Measurements from ENCODE around the gene CACNA1I. TPM values are rescaled to one million over a fixed set of nuclear protein-coding genes. Genes with fewer than 3 reads are reported as not detected.

Gene CACNA1I
- total RNA-seq, 2 experiments from 2014 or later = 29.2 to 30.1 TPM

DNA sequence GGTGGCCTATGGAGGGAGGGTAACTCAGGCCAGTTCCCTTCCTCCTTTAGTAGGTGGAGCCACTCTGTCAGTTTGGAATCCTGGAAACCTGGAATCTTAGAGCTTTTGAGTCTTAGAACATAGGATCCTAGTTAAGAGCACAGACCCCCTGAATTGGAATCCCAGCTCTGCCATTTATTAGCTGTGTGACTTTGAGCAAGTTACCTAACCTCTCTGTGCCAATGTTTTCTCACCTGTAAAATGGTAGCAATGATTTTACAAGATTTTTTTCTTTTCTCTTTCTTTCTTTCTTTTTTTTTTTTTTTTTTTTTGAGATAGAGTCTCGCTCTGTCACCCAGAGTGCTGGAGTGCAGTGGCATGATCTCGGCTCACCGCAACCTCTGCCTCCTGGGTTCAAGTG is 17.1 kb upstream of the CACNA1I start:
- CTCF ChIA-PET = no interaction called here
- no peak overlapping the region for H3K4me3 Mint-ChIP-seq
- no peak overlapping the region for H3K27ac ChIP-seq (ENCODE audit: low read depth in 1 of 2, low read length in 2 of 2)
- no peak overlapping the region for H3K27ac Mint-ChIP-seq
- intact Hi-C loops (cut with DNase I, micrococcal nuclease) = no loop called here
- H3K9me3 Mint-ChIP-seq = no peaks in the 10 kb centered on the region
- H3K27me3 ChIP-seq (ENCODE audit: control insufficient read depth in 1 of 2, insufficient read depth in 2 of 2, low read length in 2 of 2) = peaks cover 27 to 36% of the 10 kb centered on the region in 2 experiments
- H3K4me1 ChIP-seq (ENCODE audit: insufficient read depth, low read length) = peaks cover 14% of the 10 kb centered on the region
- TF ChIP-seq, protein P1, sequence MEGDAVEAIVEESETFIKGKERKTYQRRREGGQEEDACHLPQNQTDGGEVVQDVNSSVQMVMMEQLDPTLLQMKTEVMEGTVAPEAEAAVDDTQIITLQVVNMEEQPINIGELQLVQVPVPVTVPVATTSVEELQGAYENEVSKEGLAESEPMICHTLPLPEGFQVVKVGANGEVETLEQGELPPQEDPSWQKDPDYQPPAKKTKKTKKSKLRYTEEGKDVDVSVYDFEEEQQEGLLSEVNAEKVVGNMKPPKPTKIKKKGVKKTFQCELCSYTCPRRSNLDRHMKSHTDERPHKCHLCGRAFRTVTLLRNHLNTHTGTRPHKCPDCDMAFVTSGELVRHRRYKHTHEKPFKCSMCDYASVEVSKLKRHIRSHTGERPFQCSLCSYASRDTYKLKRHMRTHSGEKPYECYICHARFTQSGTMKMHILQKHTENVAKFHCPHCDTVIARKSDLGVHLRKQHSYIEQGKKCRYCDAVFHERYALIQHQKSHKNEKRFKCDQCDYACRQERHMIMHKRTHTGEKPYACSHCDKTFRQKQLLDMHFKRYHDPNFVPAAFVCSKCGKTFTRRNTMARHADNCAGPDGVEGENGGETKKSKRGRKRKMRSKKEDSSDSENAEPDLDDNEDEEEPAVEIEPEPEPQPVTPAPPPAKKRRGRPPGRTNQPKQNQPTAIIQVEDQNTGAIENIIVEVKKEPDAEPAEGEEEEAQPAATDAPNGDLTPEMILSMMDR (IDR thresholded peaks at IDR 0.05) = no peak
- H3K36me3 ChIP-seq (ENCODE audit: insufficient read depth, low read length) = no peaks in the 10 kb centered on the region
- peaks cover 41% of the 10 kb centered on the region for H3K27me3 Mint-ChIP-seq
- DNase-seq (no peak), ATAC-seq (ENCODE audit: poor library complexity) (no peak)
- POLR2A ChIA-PET = no interaction called here
- no peaks in the 10 kb centered on the region for H3K4me1 Mint-ChIP-seq (ENCODE audit: low read depth)
- H3K36me3 Mint-ChIP-seq (ENCODE audit: low read depth) = no peaks in the 10 kb centered on the region
- H3K9me3 ChIP-seq (ENCODE audit: control insufficient read depth in 1 of 2, insufficient read depth in 1 of 2, low read length in 2 of 2) = peaks cover 0 to 11% of the 10 kb centered on the region in 2 experiments
- H3K4me3 ChIP-seq (ENCODE audit: low read length) = no peak overlapping the region

DNA sequence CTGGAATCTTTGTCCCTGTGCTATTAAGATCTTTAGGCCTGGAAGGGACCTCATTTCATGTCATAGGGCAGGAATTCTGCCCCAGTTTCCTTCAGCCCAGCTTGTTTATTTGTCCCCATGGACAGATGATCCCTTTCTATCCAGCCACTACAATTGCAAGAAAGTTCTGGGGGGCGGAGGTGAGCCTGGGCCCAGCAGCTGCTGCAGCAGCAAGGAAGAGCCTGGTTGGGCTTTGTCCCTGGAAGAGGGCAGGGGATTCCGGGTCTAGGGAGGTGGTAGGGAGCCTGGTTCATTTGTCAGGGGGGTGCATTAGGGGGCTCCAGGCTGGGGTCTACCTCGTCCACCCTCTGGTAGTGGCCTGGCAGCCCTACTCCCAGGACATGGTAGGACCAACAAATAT is 16.4 kb upstream of the CACNA1I start:
- H3K9me3 ChIP-seq (ENCODE audit: control insufficient read depth in 1 of 2, insufficient read depth in 1 of 2, low read length in 2 of 2) = peaks cover 0 to 11% of the 10 kb centered on the region in 2 experiments
- CTCF ChIA-PET = no interaction called here
- ATAC-seq (ENCODE audit: poor library complexity) (no peak), DNase-seq (no peak)
- TF ChIP-seq, protein P1 (IDR thresholded peaks at IDR 0.05) = no peak
- intact Hi-C loops (cut with DNase I, micrococcal nuclease) = no loop called here
- peaks cover 15% of the 10 kb centered on the region for H3K4me1 ChIP-seq (ENCODE audit: insufficient read depth, low read length)
- Mint-ChIP-seq H3K4me1 (ENCODE audit: low read depth) (no peaks in the 10 kb centered on the region), H3K36me3 (ENCODE audit: low read depth) (no peaks in the 10 kb centered on the region), H3K9me3 (no peaks in the 10 kb centered on the region), H3K27ac (no peak overlapping the region), H3K4me3 (no peak overlapping the region), H3K27me3 (peaks cover 41% of the 10 kb centered on the region)
- peaks cover 33 to 38% of the 10 kb centered on the region in 2 experiments for H3K27me3 ChIP-seq (ENCODE audit: control insufficient read depth in 1 of 2, insufficient read depth in 2 of 2, low read length in 2 of 2)
- POLR2A ChIA-PET = no interaction called here
- H3K4me3 ChIP-seq (ENCODE audit: low read length) = no peak overlapping the region
- no peaks in the 10 kb centered on the region for H3K36me3 ChIP-seq (ENCODE audit: insufficient read depth, low read length)
- no peak overlapping the region for H3K27ac ChIP-seq (ENCODE audit: low read depth in 1 of 2, low read length in 2 of 2)

DNA sequence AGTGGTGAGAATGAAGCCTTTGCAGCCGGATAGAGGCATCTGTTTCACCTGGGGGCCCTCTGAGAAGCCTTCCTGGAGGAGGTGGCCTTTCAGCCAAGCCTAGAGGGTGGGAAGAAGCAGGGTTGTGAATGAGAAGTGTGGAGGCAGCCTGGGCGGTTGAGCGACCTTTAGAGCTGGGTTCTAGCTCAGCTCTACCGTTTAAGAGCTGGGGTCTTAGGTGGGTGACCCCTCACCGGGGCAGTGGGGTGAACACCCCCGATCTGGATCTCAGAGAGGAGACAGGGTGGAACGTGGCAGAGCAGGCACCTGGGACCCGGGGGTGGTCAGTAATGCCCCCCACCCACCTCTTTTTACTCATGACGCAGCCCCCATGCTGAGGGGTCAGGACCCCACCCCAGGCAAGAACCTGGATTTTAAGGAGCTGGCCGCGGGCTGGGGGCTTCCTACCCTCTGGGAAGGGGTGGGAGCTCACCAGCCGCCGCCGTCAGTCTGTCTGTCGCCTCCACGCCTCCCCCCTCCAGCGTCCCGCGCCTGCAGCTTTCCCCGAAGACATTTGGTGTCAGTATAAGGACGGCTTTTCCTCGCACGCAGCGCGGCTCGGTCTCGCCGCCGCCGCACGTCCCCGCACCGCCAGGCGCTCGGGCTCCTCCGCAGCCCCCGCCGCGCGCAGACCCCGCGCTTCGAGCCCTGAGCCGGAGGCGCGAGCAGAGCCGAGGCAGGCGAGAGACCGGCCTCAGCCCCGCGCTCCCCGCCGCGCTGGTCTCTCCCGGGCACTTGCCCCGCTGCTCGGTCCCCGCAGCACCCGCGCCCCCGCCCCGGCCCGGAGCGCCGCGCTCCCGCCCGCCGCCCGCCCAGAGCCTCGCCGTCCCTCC is 13.3 kb upstream of the CACNA1I start:
- intact Hi-C loops (cut with DNase I, micrococcal nuclease) = loop anchor here (1.0 to 5.0 kb wide), 2 partner anchors 385 to 467 kb away; no protein-coding TSS in a partner anchor
- Histone ChIP-seq H3K36me3 (ENCODE audit: insufficient read depth, low read length) (no peaks in the 10 kb centered on the region), H3K27me3 (ENCODE audit: control insufficient read depth in 1 of 2, insufficient read depth in 2 of 2, low read length in 2 of 2) (peaks cover 36 to 38% of the 10 kb centered on the region in 2 experiments), H3K9me3 (ENCODE audit: control insufficient read depth in 1 of 2, insufficient read depth in 1 of 2, low read length in 2 of 2) (peaks cover 0 to 7% of the 10 kb centered on the region in 2 experiments), H3K4me1 (ENCODE audit: insufficient read depth, low read length) (peaks cover 15% of the 10 kb centered on the region), H3K27ac (ENCODE audit: low read depth in 1 of 2, low read length in 2 of 2) (no peak overlapping the region), H3K4me3 (ENCODE audit: low read length) (no peak overlapping the region)
- Mint-ChIP-seq H3K4me1 (ENCODE audit: low read depth) (no peaks in the 10 kb centered on the region), H3K4me3 (peak overlapping the region; percentile 39), H3K9me3 (no peaks in the 10 kb centered on the region), H3K27me3 (peaks cover 37% of the 10 kb centered on the region), H3K27ac (no peak overlapping the region), H3K36me3 (ENCODE audit: low read depth) (no peaks in the 10 kb centered on the region)
- ChIA-PET CTCF (interaction anchor here (1.0 to 1.2 kb wide), 2 partner anchors 468 to 790 kb away, joined by 3 to 6 read pairs; no protein-coding TSS in a partner anchor), POLR2A (interaction anchor here (1.1 to 2.5 kb wide), 3 partner anchors 10 to 487 kb away, joined by 5 to 7 read pairs (median 7); no protein-coding TSS in a partner anchor)
- DNase-seq (peak; percentile 33 to 77 (median 49)), ATAC-seq (ENCODE audit: poor library complexity) (peak; percentile 96)
- TF ChIP-seq, protein P1 (IDR thresholded peaks at IDR 0.05) = peak; percentile 29
